IPS DF 6.9 (cell line): ENCODE data around the gene BCAS1.

Source experiments
- DNase-seq: peaks from one replicate; pipeline ENCODE4 v3.0.0-alpha.2; 2013; ENCODE audit warnings: low read depth, low spot score
- H3K27ac ChIP-seq: one replicate; pipeline ENCODE4 v1.5.1; 2013; ENCODE audit warnings: low read length, control low read depth
- H3K27me3 ChIP-seq: 2 replicates; pipeline ENCODE4 v1.6.1; 2013; ENCODE audit warnings: mild to moderate bottlenecking, low read length; ENCODE audit not compliant: control insufficient read depth, insufficient read depth
- H3K36me3 ChIP-seq: 2 replicates; pipeline ENCODE4 v1.6.1; 2013; ENCODE audit warnings: low read length; ENCODE audit not compliant: control insufficient read depth, insufficient read depth
- H3K4me1 ChIP-seq: 2 replicates; pipeline ENCODE4 v1.6.1; 2013; ENCODE audit warnings: low read length; ENCODE audit not compliant: control insufficient read depth, insufficient read depth
- H3K4me3 ChIP-seq: 2 replicates; pipeline ENCODE4 v1.5.1; 2013; ENCODE audit warnings: mild to moderate bottlenecking, low read length
- H3K9me3 ChIP-seq: 2 replicates; pipeline ENCODE4 v1.6.1; 2013; ENCODE audit warnings: low read length, inconsistent platforms; ENCODE audit not compliant: control insufficient read depth, insufficient read depth
- WGBS: extraction: QIAGEN DNeasy Blood & Tissue Kit; methylation state at CpG from one replicate; pipeline ENCODE4 v1.1.7; 2013; ENCODE audit warnings: mixed read lengths, missing lambda C conversion rate; ENCODE audit not compliant: insufficient read length, insufficient coverage; 5-methylcytosine and 5-hydroxymethylcytosine counted together

BCAS1 gene

DNA sequence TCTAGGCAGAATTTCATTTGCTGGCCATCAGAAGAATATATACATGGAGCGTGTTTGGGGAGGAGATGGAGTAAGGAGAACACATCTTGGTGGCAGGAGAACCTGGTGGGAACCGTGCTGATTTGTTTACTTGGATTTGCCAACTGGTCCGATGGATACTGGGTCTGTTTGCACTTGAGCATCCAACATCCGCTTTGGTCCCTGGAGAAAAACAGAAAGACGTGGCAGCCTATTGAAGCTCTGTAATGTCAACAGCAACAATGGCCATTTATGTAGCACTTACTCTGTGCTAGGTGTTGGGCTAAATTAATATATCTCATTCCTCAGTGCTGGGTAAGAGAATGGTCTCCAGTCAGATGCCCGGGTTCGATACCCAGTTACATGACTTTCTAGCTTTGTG is 125.6 kb downstream of the BCAS1 start:
- Histone ChIP-seq H3K4me1 (peaks cover 4% of the 10 kb centered on the region), H3K4me3 (no peak overlapping the region), H3K9me3 (no peaks in the 10 kb centered on the region), H3K27ac (no peak overlapping the region), H3K36me3 (no peaks in the 10 kb centered on the region), H3K27me3 (no peaks in the 10 kb centered on the region)
- WGBS = no CpG with 5 or more reads among the region's 7 CpGs
- no peak for DNase-seq

DNA sequence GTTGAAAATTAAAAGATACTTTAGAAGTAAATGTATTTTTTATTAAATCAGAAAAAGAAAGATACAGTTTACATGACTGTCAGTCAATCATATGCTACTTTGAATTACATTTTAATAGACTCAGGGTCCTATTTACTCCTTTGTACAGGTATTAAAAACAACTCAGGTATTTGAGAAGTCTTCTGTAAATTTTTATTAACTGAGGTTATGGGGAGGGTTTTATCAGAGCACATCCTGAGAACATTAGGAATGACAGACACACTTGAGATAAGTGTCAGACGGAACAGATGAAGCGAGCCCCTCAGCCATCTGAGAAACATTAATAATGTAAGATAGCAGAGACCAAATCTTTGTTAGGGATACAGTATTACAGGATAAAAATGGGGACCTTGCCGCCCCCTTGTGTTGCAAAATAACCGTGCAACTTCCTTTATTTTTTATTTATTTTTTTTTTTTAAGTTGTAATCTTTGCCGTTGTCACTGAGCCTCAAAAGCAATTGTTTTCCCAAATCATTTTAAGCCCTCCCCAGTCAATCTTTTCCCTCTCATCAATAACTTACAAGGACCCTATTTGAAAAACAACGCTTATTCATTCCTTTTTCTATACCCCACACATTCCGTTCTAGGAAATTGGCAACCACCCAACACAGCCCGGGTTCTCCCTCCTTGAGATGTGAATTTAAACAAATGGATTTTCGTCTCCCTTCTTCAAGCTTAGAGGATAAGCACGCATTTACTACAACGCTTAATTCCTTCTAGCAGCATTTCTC is 126.7 kb downstream of the BCAS1 start:
- no peaks in the 10 kb centered on the region for H3K9me3 ChIP-seq
- no peaks in the 10 kb centered on the region for H3K36me3 ChIP-seq
- peaks cover 4% of the 10 kb centered on the region for H3K4me1 ChIP-seq
- no peak overlapping the region for H3K27ac ChIP-seq
- DNase-seq = no peak
- 100% methylated on average over 2 of the region's 11 CpGs for WGBS
- H3K4me3 ChIP-seq = no peak overlapping the region
- H3K27me3 ChIP-seq = no peaks in the 10 kb centered on the region

DNA sequence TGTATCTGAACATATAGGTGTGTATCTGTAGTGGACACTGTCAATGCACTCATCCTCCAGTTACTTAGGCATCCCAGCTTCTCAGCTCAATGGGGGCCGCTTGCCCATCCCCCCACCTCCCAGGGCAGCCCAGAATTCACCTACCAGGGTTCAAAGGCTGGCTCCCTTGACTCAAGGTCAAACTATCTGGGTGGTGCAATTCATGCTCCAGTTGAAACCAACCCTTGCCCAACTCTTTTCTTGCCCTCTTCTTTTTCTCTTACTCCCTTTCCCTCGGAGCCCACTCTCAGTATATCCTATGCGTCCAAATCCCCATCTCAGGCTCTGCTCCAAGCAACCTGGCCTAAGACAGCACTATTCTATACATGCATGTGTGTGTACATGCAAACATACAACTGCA is 127.4 kb downstream of the BCAS1 start:
- no CpG with 5 or more reads among the region's 3 CpGs for WGBS
- no peak overlapping the region for H3K4me3 ChIP-seq

DNA sequence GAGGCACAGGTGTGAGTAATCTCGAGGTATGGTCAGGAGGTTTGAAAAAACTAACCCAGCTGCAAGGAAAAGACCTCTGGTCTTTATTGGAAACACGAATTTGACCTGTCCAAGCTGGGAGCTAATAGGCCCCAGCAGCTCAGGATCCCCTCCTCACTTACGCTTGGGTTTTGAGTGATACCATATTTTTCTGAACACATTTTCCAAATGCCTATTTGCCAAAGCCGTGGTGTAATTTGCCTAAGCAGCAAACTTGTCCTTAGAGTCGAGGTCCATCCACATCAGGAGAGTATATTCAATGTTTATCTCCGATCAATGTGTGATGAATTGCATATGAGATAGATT is 128.0 kb downstream of the BCAS1 start:
- no peak overlapping the region for H3K4me3 ChIP-seq
- H3K36me3 ChIP-seq = no peaks in the 10 kb centered on the region
- no peaks in the 10 kb centered on the region for H3K27me3 ChIP-seq
- no CpG with 5 or more reads among the region's 6 CpGs for WGBS
- no peak overlapping the region for H3K27ac ChIP-seq
- DNase-seq = no peak
- H3K4me1 ChIP-seq = peaks cover 4% of the 10 kb centered on the region
- H3K9me3 ChIP-seq = no peaks in the 10 kb centered on the region

More for the DNA sequence above, 127.4 kb downstream of the BCAS1 start:
- no peak for DNase-seq
- H3K27ac ChIP-seq = no peak overlapping the region
- peaks cover 4% of the 10 kb centered on the region for H3K4me1 ChIP-seq
- H3K9me3 ChIP-seq = no peaks in the 10 kb centered on the region
- no peaks in the 10 kb centered on the region for H3K36me3 ChIP-seq
- no peaks in the 10 kb centered on the region for H3K27me3 ChIP-seq

DNA sequence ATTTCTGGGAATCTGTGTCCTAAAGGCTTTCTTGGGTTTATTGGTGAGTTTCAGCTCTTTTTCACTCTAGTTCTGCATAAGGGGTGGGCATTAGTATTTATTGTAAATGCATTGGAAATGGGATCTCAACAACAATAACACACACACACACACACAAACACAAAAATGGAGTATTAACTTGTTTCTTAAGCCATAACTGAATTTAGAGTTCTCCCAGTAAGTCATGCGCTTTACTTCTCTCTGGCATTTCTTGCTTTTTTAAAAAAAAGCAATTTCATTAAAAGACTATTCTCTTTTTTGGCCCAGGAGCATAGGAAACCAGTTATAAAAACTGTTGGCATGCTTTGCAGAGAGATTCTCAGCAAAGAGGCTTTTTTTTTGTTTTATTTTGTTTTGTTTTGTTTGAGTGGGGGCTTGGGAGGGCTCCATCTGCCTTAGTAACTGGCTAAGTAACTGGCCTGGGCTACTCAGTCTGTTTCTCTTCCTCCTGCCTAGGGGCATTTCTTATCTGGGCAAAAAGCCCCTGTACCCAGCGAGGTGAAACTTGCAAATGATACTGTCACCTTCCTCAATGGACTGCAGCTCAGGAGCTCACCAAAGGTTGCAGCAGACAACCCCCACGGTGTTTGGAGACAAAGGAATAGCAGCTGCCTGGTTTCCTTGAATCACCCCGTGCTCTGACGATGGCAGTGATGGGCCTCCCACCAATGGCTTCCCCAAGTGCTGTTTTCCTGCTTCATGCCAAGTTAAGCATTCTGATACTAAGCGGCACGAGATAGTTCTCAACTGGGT is 128.5 kb downstream of the BCAS1 start:
- H3K9me3 ChIP-seq = no peaks in the 10 kb centered on the region
- H3K27me3 ChIP-seq = no peaks in the 10 kb centered on the region
- no CpG with 5 or more reads among the region's 7 CpGs for WGBS
- no peaks in the 10 kb centered on the region for H3K36me3 ChIP-seq
- H3K4me1 ChIP-seq = peaks cover 4% of the 10 kb centered on the region; the same call in 1 of the 2 replicates
- no peak overlapping the region for H3K4me3 ChIP-seq
- no peak overlapping the region for H3K27ac ChIP-seq
- DNase-seq = peak; percentile 54

DNA sequence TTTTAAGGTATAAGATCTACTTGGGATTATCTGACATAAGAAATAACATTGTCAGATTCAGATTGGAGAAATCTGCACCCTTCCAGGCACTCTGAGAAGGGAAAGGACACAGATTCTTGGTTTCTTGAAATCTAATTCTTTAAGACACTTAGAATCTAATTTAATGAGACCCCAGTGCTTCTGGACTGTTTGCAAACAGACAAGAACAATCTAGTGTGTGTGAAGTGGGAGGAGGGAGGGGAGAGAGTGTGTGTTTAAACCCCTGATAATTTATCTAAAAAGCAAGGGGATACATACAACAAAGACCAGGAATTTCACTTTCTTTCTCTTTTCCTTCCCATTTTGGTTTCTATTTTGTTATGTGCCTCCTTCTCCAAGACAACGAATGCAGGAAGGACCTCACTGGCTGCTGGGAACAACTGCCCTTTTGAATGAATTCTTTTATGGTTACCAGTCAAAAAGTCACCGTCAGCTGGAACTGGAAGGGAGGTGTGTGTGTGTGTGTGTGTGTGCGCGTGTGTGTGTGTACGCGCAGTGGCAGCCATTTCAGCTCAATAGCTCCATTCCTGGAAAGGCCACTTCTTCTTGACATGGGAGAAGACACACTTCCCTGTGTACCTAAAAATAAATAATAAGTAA is 129.4 kb downstream of the BCAS1 start:
- no peaks in the 10 kb centered on the region for H3K27me3 ChIP-seq
- peaks cover 4% of the 10 kb centered on the region; the same call in 1 of the 2 replicates for H3K4me1 ChIP-seq
- no peak overlapping the region for H3K4me3 ChIP-seq
- DNase-seq = no peak
- no peak overlapping the region for H3K27ac ChIP-seq
- WGBS = no CpG with 5 or more reads among the region's 6 CpGs
- H3K36me3 ChIP-seq = no peaks in the 10 kb centered on the region
- H3K9me3 ChIP-seq = no peaks in the 10 kb centered on the region

DNA sequence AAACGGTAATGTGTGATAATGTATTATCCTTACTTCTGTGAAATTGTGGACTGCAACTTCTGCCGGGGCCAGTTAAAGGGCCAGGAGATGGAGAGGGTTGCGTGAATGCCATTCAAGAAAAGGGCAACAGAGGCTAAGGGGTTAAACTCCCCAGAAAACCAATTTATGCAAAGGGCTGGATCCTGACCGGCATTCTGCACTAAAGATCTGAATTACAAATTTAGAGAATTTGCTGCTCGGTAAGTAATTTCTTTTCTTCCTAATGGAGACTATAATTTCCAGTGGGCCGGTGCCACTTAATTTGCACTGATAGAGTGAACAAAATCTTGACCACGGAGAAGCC is 130.1 kb downstream of the BCAS1 start:
- Histone ChIP-seq H3K27ac (no peak overlapping the region), H3K27me3 (no peaks in the 10 kb centered on the region), H3K36me3 (no peaks in the 10 kb centered on the region), H3K4me3 (no peak overlapping the region), H3K4me1 (peaks cover 4% of the 10 kb centered on the region; the same call in 1 of the 2 replicates), H3K9me3 (no peaks in the 10 kb centered on the region)
- WGBS = no CpG with 5 or more reads among the region's 7 CpGs
- no peak for DNase-seq

DNA sequence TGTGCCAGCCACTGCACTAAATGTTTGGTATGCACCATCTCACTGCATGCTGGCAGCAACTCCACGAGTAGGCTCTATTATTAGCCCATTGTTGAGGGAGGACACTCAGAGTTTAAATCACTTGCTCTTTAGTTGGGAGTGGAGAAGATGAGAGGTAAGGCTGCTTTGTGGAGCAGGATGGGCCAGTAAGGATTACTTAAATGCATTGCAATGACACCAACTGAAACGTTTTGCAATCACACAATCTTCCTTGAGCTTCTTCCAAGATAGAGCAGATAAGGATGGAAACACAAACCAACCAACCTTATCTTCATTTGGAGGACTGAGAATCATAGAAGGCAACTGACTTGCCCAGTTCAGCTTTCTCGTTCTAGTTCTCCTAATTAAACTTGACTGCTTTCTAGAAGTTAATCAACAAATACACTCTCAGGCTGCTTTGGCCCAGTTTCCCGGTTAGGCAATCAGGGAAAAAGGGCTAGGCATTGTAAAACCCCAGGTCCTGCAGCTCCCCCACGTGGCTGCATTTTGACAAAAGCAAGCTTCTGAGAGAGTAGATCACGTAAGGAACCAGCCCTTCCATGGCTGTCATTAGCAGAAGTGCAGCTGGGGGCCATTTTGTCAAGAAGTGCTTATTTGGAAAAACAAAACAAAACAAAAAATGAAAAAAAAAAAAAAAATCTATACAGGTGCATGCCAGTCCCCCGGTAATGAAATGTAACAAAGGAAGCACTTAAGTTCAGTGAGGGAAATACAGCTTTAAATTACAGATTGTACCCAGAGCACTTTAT is 130.6 kb downstream of the BCAS1 start:
- no peak overlapping the region for H3K4me3 ChIP-seq
- no peaks in the 10 kb centered on the region for H3K27me3 ChIP-seq
- WGBS = no CpG with 5 or more reads among the region's 7 CpGs
- H3K36me3 ChIP-seq = no peaks in the 10 kb centered on the region
- DNase-seq = peak; percentile 91
- H3K27ac ChIP-seq = no peak overlapping the region
- H3K9me3 ChIP-seq = no peaks in the 10 kb centered on the region
- peaks cover 4% of the 10 kb centered on the region; the same call in 1 of the 2 replicates for H3K4me1 ChIP-seq

DNA sequence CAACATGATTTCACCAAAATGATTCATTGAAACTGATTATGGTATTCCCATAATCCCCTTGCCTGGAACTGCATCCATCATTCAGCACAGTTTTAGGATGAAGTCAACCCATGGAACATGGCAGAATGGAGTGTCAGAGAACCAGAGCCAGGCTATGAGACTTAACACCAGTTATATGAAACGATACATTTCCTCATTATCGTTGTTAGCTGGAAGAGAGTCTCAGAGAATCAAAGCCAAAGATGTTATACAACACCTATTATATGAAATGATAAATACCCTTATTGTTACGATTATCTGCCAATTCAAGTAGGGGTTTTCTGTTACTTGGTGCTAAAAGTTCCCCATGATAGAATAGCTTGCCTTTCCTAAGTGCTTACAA is 131.2 kb downstream of the BCAS1 start:
- Histone ChIP-seq H3K27ac (no peak overlapping the region), H3K4me3 (no peak overlapping the region), H3K27me3 (no peaks in the 10 kb centered on the region), H3K9me3 (no peaks in the 10 kb centered on the region), H3K4me1 (peaks cover 4% of the 10 kb centered on the region; the same call in 1 of the 2 replicates), H3K36me3 (no peaks in the 10 kb centered on the region)
- DNase-seq = no peak
- WGBS = no CpG with 5 or more reads among the region's 3 CpGs

DNA sequence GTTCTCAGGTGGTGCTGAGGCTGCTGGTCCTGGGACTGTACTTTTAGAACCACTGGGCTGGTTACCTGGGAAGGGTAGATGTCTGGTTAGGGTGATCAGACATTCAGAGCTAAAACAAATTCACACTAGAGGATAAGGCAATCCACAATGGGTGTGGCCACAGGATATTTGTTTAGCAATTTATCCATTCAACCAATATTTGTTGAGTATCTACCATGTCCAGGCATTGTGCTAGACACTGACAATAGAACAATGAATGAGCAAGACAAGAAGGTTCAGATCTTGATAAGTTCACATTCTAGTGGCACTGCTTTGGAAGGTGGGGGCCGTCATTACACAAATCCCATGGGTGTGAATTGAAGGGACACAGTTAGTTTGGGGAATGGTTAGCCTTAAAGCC is 131.7 kb downstream of the BCAS1 start:
- Histone ChIP-seq H3K27ac (no peak overlapping the region), H3K36me3 (no peaks in the 10 kb centered on the region), H3K27me3 (no peaks in the 10 kb centered on the region), H3K9me3 (no peaks in the 10 kb centered on the region), H3K4me1 (peaks cover 4% of the 10 kb centered on the region; the same call in 1 of the 2 replicates), H3K4me3 (no peak overlapping the region)
- WGBS = no CpG with 5 or more reads among the region's 1 CpG
- no peak for DNase-seq
